Measurements from ENCODE around the gene SOX18. TPM values are rescaled to one million over a fixed set of nuclear protein-coding genes. Genes with fewer than 3 reads are reported as not detected.

Gene SOX18
- total RNA-seq, 3 donors from 2014 or later (not counting 1 experiment from before 2014, with no cell fraction given), result not detected

DNA sequence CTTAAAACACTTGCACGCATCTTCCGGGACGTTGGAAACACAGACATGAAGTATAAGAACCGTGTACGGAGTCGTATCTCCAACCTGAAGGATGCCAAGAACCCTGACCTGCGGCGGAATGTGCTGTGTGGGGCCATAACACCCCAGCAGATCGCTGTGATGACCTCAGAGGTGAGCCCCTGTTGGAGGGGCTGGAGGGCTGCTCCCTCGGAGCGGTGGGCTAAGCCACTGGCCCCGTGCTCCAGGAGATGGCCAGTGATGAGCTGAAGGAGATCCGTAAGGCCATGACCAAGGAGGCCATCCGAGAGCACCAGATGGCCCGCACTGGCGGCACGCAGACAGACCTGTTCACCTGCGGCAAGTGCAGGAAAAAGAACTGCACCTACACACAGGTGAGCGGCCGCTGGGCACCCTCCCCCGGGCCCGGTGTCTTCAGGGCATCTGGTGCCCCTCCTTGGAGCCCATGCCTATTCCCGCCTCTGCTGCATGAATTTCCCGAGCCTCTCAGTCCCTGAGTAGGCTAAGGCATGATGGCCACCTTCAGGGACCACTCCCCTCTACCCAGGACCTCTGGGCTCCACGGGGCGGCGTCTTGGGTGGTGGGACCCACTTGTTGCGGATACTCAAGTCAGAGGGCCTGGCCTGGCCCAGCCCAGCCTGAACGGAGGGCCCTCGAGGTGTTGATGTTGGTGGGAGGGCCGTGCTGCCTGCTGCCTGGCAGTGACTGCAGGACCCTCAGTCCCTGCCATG is 21.0 kb upstream of the SOX18 start:
- H3K4me1 Mint-ChIP-seq, result peaks cover 18 to 42% of the 10 kb centered on the region in 2 donors

DNA sequence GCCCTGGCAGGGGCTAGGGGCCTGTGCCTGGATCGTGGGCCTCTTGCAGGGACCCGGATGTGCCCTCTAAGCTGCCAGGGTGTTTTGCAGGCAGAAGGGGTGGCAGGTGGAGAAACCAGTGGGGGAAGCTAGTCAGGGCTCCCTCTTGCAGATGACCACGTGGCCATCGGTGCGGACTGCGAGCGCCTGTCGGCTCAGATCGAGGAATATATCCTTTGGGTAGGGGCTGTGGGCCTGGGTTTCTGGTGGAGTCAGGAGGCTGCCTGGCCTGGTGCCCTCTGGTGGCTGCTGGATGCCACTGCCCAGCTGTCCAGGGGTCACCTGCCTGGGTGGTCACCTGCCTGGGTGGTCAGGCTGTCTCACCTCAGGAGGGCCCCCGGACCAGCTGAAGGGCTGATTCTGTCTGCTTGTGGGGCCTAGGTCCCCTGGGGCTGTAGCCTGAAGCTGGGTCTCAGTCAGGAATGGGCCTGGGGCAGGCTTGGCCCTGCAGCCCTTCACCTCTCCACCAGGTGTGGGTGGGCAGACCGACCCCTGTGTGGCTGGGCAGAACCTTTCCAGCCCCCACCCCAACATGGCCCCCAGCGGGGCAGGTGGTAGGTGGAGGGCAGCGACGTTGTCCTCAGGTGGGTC is 20.3 kb upstream of the SOX18 start:
- 68% methylated on average over 14 of the region's 14 CpGs for WGBS (ENCODE audit: insufficient coverage)
- TF ChIP-seq, protein P1, sequence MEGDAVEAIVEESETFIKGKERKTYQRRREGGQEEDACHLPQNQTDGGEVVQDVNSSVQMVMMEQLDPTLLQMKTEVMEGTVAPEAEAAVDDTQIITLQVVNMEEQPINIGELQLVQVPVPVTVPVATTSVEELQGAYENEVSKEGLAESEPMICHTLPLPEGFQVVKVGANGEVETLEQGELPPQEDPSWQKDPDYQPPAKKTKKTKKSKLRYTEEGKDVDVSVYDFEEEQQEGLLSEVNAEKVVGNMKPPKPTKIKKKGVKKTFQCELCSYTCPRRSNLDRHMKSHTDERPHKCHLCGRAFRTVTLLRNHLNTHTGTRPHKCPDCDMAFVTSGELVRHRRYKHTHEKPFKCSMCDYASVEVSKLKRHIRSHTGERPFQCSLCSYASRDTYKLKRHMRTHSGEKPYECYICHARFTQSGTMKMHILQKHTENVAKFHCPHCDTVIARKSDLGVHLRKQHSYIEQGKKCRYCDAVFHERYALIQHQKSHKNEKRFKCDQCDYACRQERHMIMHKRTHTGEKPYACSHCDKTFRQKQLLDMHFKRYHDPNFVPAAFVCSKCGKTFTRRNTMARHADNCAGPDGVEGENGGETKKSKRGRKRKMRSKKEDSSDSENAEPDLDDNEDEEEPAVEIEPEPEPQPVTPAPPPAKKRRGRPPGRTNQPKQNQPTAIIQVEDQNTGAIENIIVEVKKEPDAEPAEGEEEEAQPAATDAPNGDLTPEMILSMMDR (IDR thresholded peaks at IDR 0.05), result peak; percentile 60
- Histone ChIP-seq H3K4me3 (ENCODE audit: low read length) (no peak overlapping the region), H3K9me3 (ENCODE audit: control insufficient read depth, insufficient read depth, low read length) (no peaks in the 10 kb centered on the region), H3K36me3 (ENCODE audit: control insufficient read depth, insufficient read depth, low read length) (peaks cover 29% of the 10 kb centered on the region), H3K27me3 (ENCODE audit: control insufficient read depth, insufficient read depth, low read length) (no peaks in the 10 kb centered on the region), H3K4me1 (ENCODE audit: control insufficient read depth, insufficient read depth, low read length) (peaks cover 54% of the 10 kb centered on the region), H3K27ac (ENCODE audit: low read length) (no peak overlapping the region)
- no peak overlapping the region for H3K4me3 Mint-ChIP-seq
- H3K36me3 Mint-ChIP-seq, result no peaks in the 10 kb centered on the region
- peaks cover 23 to 48% of the 10 kb centered on the region in 2 donors for H3K4me1 Mint-ChIP-seq
- peak in 1 of 2 donors; percentile 46 for DNase-seq
- no peaks in the 10 kb centered on the region for H3K9me3 Mint-ChIP-seq
- no peak overlapping the region for H3K27ac Mint-ChIP-seq
- H3K27me3 Mint-ChIP-seq (ENCODE audit: low read depth in 2 of 2), result no peaks in the 10 kb centered on the region
- no peak for ATAC-seq
- intact Hi-C loops (cut with micrococcal nuclease), result no loop called here

More for the DNA sequence above, 21.0 kb upstream of the SOX18 start:
- Histone ChIP-seq H3K36me3 (ENCODE audit: control insufficient read depth, insufficient read depth, low read length) (peaks cover 33% of the 10 kb centered on the region), H3K9me3 (ENCODE audit: control insufficient read depth, insufficient read depth, low read length) (no peaks in the 10 kb centered on the region), H3K4me3 (ENCODE audit: low read length) (no peak overlapping the region), H3K27me3 (ENCODE audit: control insufficient read depth, insufficient read depth, low read length) (no peaks in the 10 kb centered on the region), H3K4me1 (ENCODE audit: control insufficient read depth, insufficient read depth, low read length) (peaks cover 54% of the 10 kb centered on the region), H3K27ac (ENCODE audit: low read length) (no peak overlapping the region)
- TF ChIP-seq, protein P1 (IDR thresholded peaks at IDR 0.05), result no peak
- intact Hi-C loops (cut with micrococcal nuclease), result no loop called here
- no peak for ATAC-seq
- Mint-ChIP-seq H3K4me3 (no peak overlapping the region), H3K27me3 (ENCODE audit: low read depth in 2 of 2) (no peaks in the 10 kb centered on the region), H3K36me3 (no peaks in the 10 kb centered on the region), H3K27ac (no peak overlapping the region), H3K9me3 (no peaks in the 10 kb centered on the region)
- no peak for DNase-seq
- whole genome bisulfite sequencing (ENCODE audit: insufficient coverage), result 94% methylated on average over 31 of the region's 31 CpGs

DNA sequence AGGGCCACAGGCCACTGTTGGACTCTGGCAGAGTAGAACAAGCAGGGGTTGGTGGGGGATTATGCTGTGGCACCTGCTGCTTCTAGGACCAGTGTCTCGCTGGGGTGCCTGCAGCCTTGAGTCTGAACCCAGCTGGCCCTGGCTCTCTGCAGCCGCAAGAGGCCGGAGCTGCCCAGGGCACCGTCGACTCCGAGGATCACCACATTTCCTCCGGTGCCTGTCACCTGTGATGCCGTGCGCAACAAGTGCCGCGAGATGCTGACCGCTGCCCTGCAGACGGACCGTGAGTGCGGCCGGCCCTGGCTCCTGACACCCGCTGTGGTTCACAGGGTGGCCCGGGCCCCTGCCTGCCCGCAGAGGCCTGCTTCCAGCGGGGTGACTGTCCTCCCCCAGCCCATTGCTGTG is 19.8 kb upstream of the SOX18 start:
- ATAC-seq, result no peak
- Mint-ChIP-seq H3K27ac (no peak overlapping the region), H3K36me3 (no peaks in the 10 kb centered on the region), H3K27me3 (ENCODE audit: low read depth in 2 of 2) (no peaks in the 10 kb centered on the region), H3K9me3 (no peaks in the 10 kb centered on the region), H3K4me3 (no peak overlapping the region), H3K4me1 (peaks cover 23 to 53% of the 10 kb centered on the region in 2 donors)
- Histone ChIP-seq H3K27ac (ENCODE audit: low read length) (no peak overlapping the region), H3K36me3 (ENCODE audit: control insufficient read depth, insufficient read depth, low read length) (peaks cover 25% of the 10 kb centered on the region), H3K9me3 (ENCODE audit: control insufficient read depth, insufficient read depth, low read length) (no peaks in the 10 kb centered on the region), H3K4me1 (ENCODE audit: control insufficient read depth, insufficient read depth, low read length) (peaks cover 59% of the 10 kb centered on the region), H3K4me3 (ENCODE audit: low read length) (no peak overlapping the region), H3K27me3 (ENCODE audit: control insufficient read depth, insufficient read depth, low read length) (no peaks in the 10 kb centered on the region)
- intact Hi-C loops (cut with micrococcal nuclease), result no loop called here
- TF ChIP-seq, protein P1 (IDR thresholded peaks at IDR 0.05), result no peak
- no peak for DNase-seq
- WGBS (ENCODE audit: insufficient coverage), result 88% methylated on average over 20 of the region's 20 CpGs

Data from natural killer cell (primary cell).